H9 (cell line): ENCODE measurements around the gene ATRIP. TPM values are rescaled to one million over a fixed set of nuclear protein-coding genes. Genes with fewer than 3 reads are reported as not detected.

Source experiments
- DNase-seq: peaks from one replicate; pipeline ENCODE4 v3.0.0-alpha.2; 2017
- H2AFZ ChIP-seq: one replicate; pipeline ENCODE4 v1.6.1; 2013; ENCODE audit warnings: mild to moderate bottlenecking, low read length, control low read depth, moderate library complexity
- H2AK5ac ChIP-seq: 2 replicates; pipeline ENCODE4 v1.6.1; 2013; ENCODE audit warnings: low read length, control low read depth, mixed read lengths; ENCODE audit not compliant: insufficient read length
- H2BK120ac ChIP-seq: one replicate; pipeline ENCODE4 v1.6.1; 2013; ENCODE audit warnings: low read depth, mild to moderate bottlenecking, low read length, control low read depth, inconsistent platforms; ENCODE audit not compliant: poor library complexity, severe bottlenecking
- H2BK12ac ChIP-seq: 2 replicates; pipeline ENCODE4 v1.6.1; 2013; ENCODE audit warnings: low read length, control low read depth, mixed read lengths, low read depth; ENCODE audit not compliant: insufficient read length
- H2BK15ac ChIP-seq: 2 replicates; pipeline ENCODE4 v1.6.1; 2013; ENCODE audit warnings: low read depth, low read length, control low read depth
- H2BK20ac ChIP-seq: one replicate; pipeline ENCODE4 v1.6.1; 2013; ENCODE audit warnings: low read depth, mild to moderate bottlenecking, low read length, control low read depth, inconsistent platforms; ENCODE audit not compliant: poor library complexity, severe bottlenecking
- H2BK5ac ChIP-seq: 2 replicates; pipeline ENCODE4 v1.6.1; 2013; ENCODE audit warnings: low read length, control low read depth, mixed read lengths; ENCODE audit not compliant: insufficient read length
- H3K14ac ChIP-seq: 2 replicates; pipeline ENCODE4 v1.6.1; 2013; ENCODE audit warnings: low read length, control low read depth; ENCODE audit not compliant: insufficient read depth
- H3K18ac ChIP-seq: 2 replicates; pipeline ENCODE4 v1.6.1; 2013; ENCODE audit warnings: low read depth, mild to moderate bottlenecking, mixed read lengths, low read length, control low read depth; ENCODE audit not compliant: insufficient read length
- H3K23ac ChIP-seq: 2 replicates; pipeline ENCODE4 v1.6.1; 2013; ENCODE audit warnings: low read length, control low read depth, mixed read lengths, low read depth; ENCODE audit not compliant: insufficient read length
- H3K23me2 ChIP-seq: 2 replicates; pipeline ENCODE4 v1.6.1; 2013; ENCODE audit warnings: low read depth, mild to moderate bottlenecking, mixed read lengths, low read length, control low read depth; ENCODE audit not compliant: insufficient read length, poor library complexity, severe bottlenecking
- H3K27ac ChIP-seq: 2 replicates; pipeline ENCODE4 v1.5.1; 2013; ENCODE audit warnings: low read length, control low read depth, mixed read lengths, low read depth; ENCODE audit not compliant: insufficient read length
- H3K27me3 ChIP-seq: 2 replicates; pipeline ENCODE4 v1.6.1; 2013; ENCODE audit warnings: low read length, control low read depth, inconsistent platforms; ENCODE audit not compliant: insufficient read depth
- H3K4ac ChIP-seq: 2 replicates; pipeline ENCODE4 v1.6.1; 2013; ENCODE audit warnings: low read depth, mild to moderate bottlenecking, control low read depth, inconsistent platforms, low read length, moderate library complexity
- H3K4me1 ChIP-seq: 2 replicates; pipeline ENCODE4 v1.6.1; 2013; ENCODE audit warnings: low read length, control low read depth, inconsistent platforms; ENCODE audit not compliant: insufficient read depth
- H3K4me2 ChIP-seq: 2 replicates; pipeline ENCODE4 v1.6.1; 2013; ENCODE audit warnings: low read length, control low read depth, mixed read lengths; ENCODE audit not compliant: insufficient read length, insufficient read depth
- H3K56ac ChIP-seq: 2 replicates; pipeline ENCODE4 v1.6.1; 2013; ENCODE audit warnings: low read depth, mild to moderate bottlenecking, mixed read lengths, low read length, control low read depth; ENCODE audit not compliant: insufficient read length
- H3K79me1 ChIP-seq: 2 replicates; pipeline ENCODE4 v1.6.1; 2013; ENCODE audit warnings: low read depth, mild to moderate bottlenecking, moderate library complexity, low read length, control low read depth, inconsistent platforms; ENCODE audit not compliant: insufficient read depth, poor library complexity, severe bottlenecking
- H3K79me2 ChIP-seq: 2 replicates; pipeline ENCODE4 v1.6.1; 2013; ENCODE audit warnings: low read length, control low read depth, inconsistent platforms; ENCODE audit not compliant: insufficient read depth
- H3K9ac ChIP-seq: 2 replicates; pipeline ENCODE4 v1.6.1; 2013; ENCODE audit warnings: low read length, control low read depth, mixed read lengths; ENCODE audit not compliant: insufficient read length; ENCODE audit errors: extremely low read depth
- H3K9me3 ChIP-seq: one replicate; pipeline ENCODE4 v1.6.1; 2013; ENCODE audit warnings: low read depth, low read length, inconsistent platforms; ENCODE audit not compliant: control insufficient read depth
- H3T11ph ChIP-seq: one replicate; pipeline ENCODE4 v1.6.1; 2013; ENCODE audit warnings: mild to moderate bottlenecking, low read length, control low read depth, inconsistent platforms
- H4K20me1 ChIP-seq: one replicate; pipeline ENCODE4 v1.6.1; 2013; ENCODE audit not compliant: control insufficient read depth, insufficient read length, insufficient read depth
- H4K5ac ChIP-seq: 2 replicates; pipeline ENCODE4 v1.6.1; 2013; ENCODE audit warnings: low read depth, mild to moderate bottlenecking, mixed read lengths, low read length, control low read depth; ENCODE audit not compliant: insufficient read length
- H4K8ac ChIP-seq: replicated peaks from 2 replicates; pipeline ENCODE4 v1.6.1; 2013; ENCODE audit warnings: low read length, control low read depth, mixed read lengths, low read depth; ENCODE audit not compliant: insufficient read length
- H4K91ac ChIP-seq: 2 replicates; pipeline ENCODE4 v1.6.1; 2013; ENCODE audit warnings: low read depth, mild to moderate bottlenecking, moderate library complexity, mixed read lengths, low read length, control low read depth; ENCODE audit not compliant: insufficient read length
- H3K27ac Mint-ChIP-seq, 3 experiments: 2 replicates in 2 of 3; 3 replicates in 1 of 3; pipeline ENCODE4 v1.8.0; 2020 to 2021; ENCODE audit warnings: mixed read lengths in 3 of 3, mild to moderate bottlenecking in 1 of 3, moderate library complexity in 1 of 3
- H3K27me3 Mint-ChIP-seq: 2 replicates; pipeline ENCODE4 v1.8.0; 2021; ENCODE audit warnings: low read depth, mild to moderate bottlenecking, moderate library complexity, mixed read lengths
- H3K36me3 Mint-ChIP-seq, 3 experiments: 2 replicates in 2 of 3; 3 replicates in 1 of 3; pipeline ENCODE4 v1.8.0; 2020 to 2021; ENCODE audit warnings: low read depth in 3 of 3, mixed read lengths in 3 of 3; ENCODE audit not compliant: insufficient read depth in 1 of 3
- H3K4me1 Mint-ChIP-seq, 2 experiments: 2 replicates each; pipeline ENCODE4 v1.8.0; 2020; ENCODE audit warnings: mixed read lengths in 2 of 2
- H3K4me3 Mint-ChIP-seq, 2 experiments: 2 replicates in 1 of 2; 3 replicates in 1 of 2; pipeline ENCODE4 v1.8.0; 2020 to 2021; ENCODE audit warnings: mild to moderate bottlenecking in 2 of 2, mixed read lengths in 2 of 2, moderate library complexity in 1 of 2
- H3K9me3 Mint-ChIP-seq, 2 experiments: 2 replicates in 1 of 2; 3 replicates in 1 of 2; pipeline ENCODE4 v1.8.0; 2020; ENCODE audit warnings: mild to moderate bottlenecking in 2 of 2, mixed read lengths in 2 of 2, moderate library complexity in 1 of 2
- WGBS: extraction: QIAGEN DNeasy Blood & Tissue Kit; methylation state at CpG from one replicate; pipeline ENCODE4 v1.1.7; 2013; ENCODE audit warnings: missing lambda C conversion rate, low lambda C conversion rate, mixed read lengths; ENCODE audit not compliant: insufficient read length; ENCODE audit errors: extremely low coverage; 5-methylcytosine and 5-hydroxymethylcytosine counted together
- total RNA-seq: library from RNA; stranded (reverse); gene quantifications from 2 replicates; pipeline ENCODE4 v1.2.1, GENCODE V29; 2021
- TF ChIP-seq, protein P1 (sequence below): fragments of 200-600 bp; sonication (generic); conservative IDR thresholded peaks from 3 replicates; pipeline ENCODE4 v1.8.0; 2021; ENCODE audit warnings: antibody characterized with exemption, mild to moderate bottlenecking

Gene ATRIP
- total RNA-seq, 1 experiment from 2014 or later, result 16.3 TPM

DNA sequence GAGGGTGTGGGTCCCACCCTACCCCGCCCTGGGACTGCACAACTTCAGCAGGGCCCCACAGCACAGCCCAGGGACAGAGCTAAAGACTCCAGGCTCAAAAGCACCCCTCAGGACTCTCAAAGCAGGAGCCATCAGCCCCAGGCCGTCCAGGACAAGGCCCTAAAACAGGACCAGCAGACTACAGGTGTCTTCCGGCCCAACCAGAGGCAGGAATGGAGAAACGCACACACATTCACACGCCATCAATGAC lies 26.1 kb downstream of the ATRIP start:
- Histone ChIP-seq H3K4me1 (peaks cover 7% of the 10 kb centered on the region; the same call in 1 of the 2 replicates), H3K79me1 (no peaks in the 10 kb centered on the region), H4K20me1 (no peaks in the 10 kb centered on the region), H2AFZ (no peak overlapping the region), H3K18ac (peak overlapping the region; percentile 97), H3K27me3 (no peaks in the 10 kb centered on the region), H3K9me3 (no peaks in the 10 kb centered on the region), H3K56ac (peak overlapping the region; percentile 4), H2BK5ac (peak overlapping the region; percentile 30), H2AK5ac (no peak overlapping the region), H3K23me2 (peaks cover 5% of the 10 kb centered on the region), H3K9ac (peak overlapping the region; percentile 84), H3T11ph (no peak overlapping the region), H2BK12ac (peak overlapping the region; percentile 0), H4K91ac (peak overlapping the region; percentile 21), H3K23ac (no peak overlapping the region), H2BK20ac (no peak overlapping the region), H2BK120ac (no peak overlapping the region), H3K4me2 (peak overlapping the region; percentile 67), H4K5ac (peak overlapping the region; percentile 45), H3K14ac (peak overlapping the region; percentile 97), H2BK15ac (no peak overlapping the region), H3K79me2 (no peaks in the 10 kb centered on the region; the same call in 1 of the 2 replicates), H3K27ac (peak overlapping the region; percentile 75), H4K8ac (no peak overlapping the region), H3K4ac (no peak overlapping the region; the same call in 1 of the 2 replicates)
- no peak for DNase-seq
- no peaks in the 10 kb centered on the region; the same call in 1 of the 2 replicates for H3K27me3 Mint-ChIP-seq
- peak overlapping the region; percentile 98 to 99 (median 99) for H3K27ac Mint-ChIP-seq
- TF ChIP-seq, protein P1, sequence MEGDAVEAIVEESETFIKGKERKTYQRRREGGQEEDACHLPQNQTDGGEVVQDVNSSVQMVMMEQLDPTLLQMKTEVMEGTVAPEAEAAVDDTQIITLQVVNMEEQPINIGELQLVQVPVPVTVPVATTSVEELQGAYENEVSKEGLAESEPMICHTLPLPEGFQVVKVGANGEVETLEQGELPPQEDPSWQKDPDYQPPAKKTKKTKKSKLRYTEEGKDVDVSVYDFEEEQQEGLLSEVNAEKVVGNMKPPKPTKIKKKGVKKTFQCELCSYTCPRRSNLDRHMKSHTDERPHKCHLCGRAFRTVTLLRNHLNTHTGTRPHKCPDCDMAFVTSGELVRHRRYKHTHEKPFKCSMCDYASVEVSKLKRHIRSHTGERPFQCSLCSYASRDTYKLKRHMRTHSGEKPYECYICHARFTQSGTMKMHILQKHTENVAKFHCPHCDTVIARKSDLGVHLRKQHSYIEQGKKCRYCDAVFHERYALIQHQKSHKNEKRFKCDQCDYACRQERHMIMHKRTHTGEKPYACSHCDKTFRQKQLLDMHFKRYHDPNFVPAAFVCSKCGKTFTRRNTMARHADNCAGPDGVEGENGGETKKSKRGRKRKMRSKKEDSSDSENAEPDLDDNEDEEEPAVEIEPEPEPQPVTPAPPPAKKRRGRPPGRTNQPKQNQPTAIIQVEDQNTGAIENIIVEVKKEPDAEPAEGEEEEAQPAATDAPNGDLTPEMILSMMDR, result no peak
- H3K4me3 Mint-ChIP-seq, result peak overlapping the region; percentile 84 to 88
- H3K36me3 Mint-ChIP-seq, result peaks cover 14 to 24% (median 22%) of the 10 kb centered on the region in 3 experiments
- H3K4me1 Mint-ChIP-seq, result peaks cover 31 to 37% of the 10 kb centered on the region in 2 experiments
- no CpG with 5 or more reads among the region's 5 CpGs for WGBS
- no peaks in the 10 kb centered on the region; a peak in 1 of 5 replicates for H3K9me3 Mint-ChIP-seq
